ENCODE results near the gene GSK3A.

DNA sequence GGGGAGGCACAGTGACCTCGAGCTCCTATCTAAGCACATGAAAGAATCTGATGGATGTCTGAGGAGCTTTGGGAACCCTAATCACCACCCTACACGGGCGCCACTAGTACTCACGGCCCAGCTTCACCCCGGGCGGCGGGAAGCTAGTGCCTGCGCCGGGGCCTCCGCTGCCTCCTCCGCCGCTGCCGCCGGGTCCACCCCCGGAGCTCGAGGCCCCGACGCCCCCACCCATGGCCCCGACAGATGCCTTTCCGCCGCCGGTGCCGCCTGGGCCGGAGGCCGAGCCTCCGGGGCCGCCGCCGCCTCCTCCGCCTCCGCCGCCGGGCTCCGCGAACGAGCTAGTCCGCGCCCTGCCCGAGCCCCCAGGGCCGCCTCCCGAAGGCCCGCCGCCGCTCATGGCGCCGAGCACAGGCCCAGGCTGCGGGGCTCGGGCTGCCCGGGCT is 312 bp downstream of the GSK3A start:
- TF ChIP-seq EP300 (IDR thresholded peaks at IDR 0.05) (no peak), POLR2A (IDR thresholded peaks at IDR 0.05) (no peak)
